ENCODE data around the gene PTN. TPM values are rescaled to one million over a fixed set of nuclear protein-coding genes. Genes with fewer than 3 reads are reported as not detected.

Gene PTN
- total and polyA plus RNA-seq, 12 donors, result 6.6 to 23.0 (median 12.9) TPM

DNA sequence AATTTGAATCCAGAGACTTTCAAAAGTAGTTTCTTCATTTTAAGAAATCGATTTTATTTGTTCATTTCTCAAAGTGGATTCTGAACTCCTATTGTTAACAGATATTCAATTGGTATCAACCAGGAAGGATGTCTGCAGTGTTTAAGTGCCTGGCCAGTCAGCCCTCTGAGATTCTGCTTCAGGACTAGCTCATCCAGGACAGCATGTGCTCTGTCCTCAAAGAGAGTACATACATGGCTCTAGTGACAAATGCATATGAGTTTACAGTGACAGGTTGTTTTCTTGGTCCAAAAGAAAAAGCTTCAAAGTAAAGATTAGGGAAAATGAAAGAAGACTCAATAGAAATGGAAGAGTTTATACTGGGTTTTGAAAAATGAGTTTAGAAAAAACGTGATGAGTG lies 8.4 kb upstream of the PTN start:
- no peaks in the 10 kb centered on the region for H3K27me3 ChIP-seq
- H3K4me3 ChIP-seq, result no peak overlapping the region
- WGBS, 2 donors, result 65 to 69% methylated on average over 2 of the region's 2 CpGs
- DNase-seq (no peak), ATAC-seq (peak in 1 of 8 donors; percentile 50)
- no peaks in the 10 kb centered on the region for H3K9me3 ChIP-seq
- H3K4me1 ChIP-seq, result peaks cover 0 to 4% (median 0%) of the 10 kb centered on the region in 9 donors
- TF ChIP-seq, protein P1, sequence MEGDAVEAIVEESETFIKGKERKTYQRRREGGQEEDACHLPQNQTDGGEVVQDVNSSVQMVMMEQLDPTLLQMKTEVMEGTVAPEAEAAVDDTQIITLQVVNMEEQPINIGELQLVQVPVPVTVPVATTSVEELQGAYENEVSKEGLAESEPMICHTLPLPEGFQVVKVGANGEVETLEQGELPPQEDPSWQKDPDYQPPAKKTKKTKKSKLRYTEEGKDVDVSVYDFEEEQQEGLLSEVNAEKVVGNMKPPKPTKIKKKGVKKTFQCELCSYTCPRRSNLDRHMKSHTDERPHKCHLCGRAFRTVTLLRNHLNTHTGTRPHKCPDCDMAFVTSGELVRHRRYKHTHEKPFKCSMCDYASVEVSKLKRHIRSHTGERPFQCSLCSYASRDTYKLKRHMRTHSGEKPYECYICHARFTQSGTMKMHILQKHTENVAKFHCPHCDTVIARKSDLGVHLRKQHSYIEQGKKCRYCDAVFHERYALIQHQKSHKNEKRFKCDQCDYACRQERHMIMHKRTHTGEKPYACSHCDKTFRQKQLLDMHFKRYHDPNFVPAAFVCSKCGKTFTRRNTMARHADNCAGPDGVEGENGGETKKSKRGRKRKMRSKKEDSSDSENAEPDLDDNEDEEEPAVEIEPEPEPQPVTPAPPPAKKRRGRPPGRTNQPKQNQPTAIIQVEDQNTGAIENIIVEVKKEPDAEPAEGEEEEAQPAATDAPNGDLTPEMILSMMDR (IDR thresholded peaks at IDR 0.05), result no peak
- H3K36me3 ChIP-seq, result no peaks in the 10 kb centered on the region
- no peak overlapping the region for H3K27ac ChIP-seq
- intact Hi-C loops (cut with DNase I), result no loop called here

DNA sequence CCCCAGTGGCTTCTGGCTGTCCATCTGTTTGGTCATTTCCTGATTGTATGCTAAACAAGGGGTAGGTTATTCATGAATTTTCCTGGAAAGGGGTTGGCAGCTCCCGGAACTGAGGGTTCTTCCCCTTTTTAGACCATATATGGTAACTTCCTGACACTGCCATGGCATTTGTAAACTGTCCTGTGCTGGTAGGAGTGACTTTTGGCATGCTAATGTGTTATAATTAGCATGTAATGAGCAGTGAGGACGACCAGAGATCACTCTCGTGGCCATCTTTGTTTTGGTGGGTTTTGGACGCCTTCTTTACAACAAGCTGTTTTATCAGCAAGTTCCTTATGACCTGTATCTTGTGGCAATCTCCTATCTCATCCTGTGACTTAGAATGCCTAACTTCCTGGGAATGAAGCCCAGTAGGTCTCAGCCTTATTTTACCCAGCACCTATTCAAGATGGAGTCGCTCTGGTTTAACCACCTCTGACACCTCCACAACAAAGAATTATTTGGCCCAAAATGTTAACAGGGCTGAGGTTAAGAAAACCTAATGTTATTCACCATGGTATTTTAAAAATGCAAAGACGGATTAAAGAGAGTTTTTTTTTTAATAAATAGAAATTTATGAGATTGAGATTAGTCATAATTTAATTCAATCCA lies 2.4 kb upstream of the PTN start:
- DNase-seq (no peak), ATAC-seq (no peak)
- intact Hi-C loops (cut with DNase I), result loop anchor here in 2 of 10 donors (10.0 kb wide), 2 partner anchors 99 to 109 kb away; no protein-coding TSS in a partner anchor
- Histone ChIP-seq H3K9me3 (no peaks in the 10 kb centered on the region), H3K4me3 (no peak overlapping the region), H3K27me3 (peaks cover 0 to 8% (median 0%) of the 10 kb centered on the region in 7 donors), H3K4me1 (peaks cover 0 to 6% (median 0%) of the 10 kb centered on the region in 9 donors), H3K36me3 (no peaks in the 10 kb centered on the region), H3K27ac (no peak overlapping the region)
- 71 to 76% methylated on average over 6 of the region's 6 CpGs for WGBS, 2 donors
- TF ChIP-seq, protein P1 (IDR thresholded peaks at IDR 0.05), result no peak

DNA sequence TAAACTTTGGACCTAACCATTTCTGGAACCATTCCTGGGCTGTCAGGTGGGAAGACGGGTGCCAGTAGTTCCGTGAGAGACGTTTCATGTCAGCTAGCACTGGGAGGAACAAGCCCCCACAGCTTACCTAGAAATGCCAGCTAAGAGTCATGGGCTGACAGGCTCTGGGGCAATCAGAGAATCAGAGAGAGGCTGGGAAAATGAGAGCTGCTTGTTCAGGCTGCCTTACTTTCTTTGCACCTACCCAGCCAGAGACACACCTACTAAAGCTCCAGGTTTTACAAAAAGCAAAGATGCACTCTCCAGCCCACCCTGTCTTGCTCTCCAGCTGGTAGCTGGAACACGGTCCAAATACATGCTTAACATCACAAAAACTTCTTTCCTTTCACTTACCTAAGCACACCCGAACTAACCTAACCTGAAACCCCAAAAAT lies 688 bp downstream of the PTN start:
- intact Hi-C loops (cut with DNase I), result loop anchor here in 2 of 10 donors (10.0 kb wide), 2 partner anchors 102 to 112 kb away; no protein-coding TSS in a partner anchor
- Histone ChIP-seq H3K27ac (peak overlapping the region in 3 of 10 donors; percentile 15 to 23 (median 17)), H3K4me1 (peaks cover 0 to 6% (median 0%) of the 10 kb centered on the region in 9 donors), H3K4me3 (peak overlapping the region; percentile 12 to 60 (median 51)), H3K9me3 (no peaks in the 10 kb centered on the region), H3K36me3 (no peaks in the 10 kb centered on the region), H3K27me3 (peaks cover 0 to 8% (median 0%) of the 10 kb centered on the region in 7 donors)
- no peak for DNase-seq
- WGBS, 2 donors, result 6 to 21% methylated on average over 5 of the region's 5 CpGs
- TF ChIP-seq, protein P1 (IDR thresholded peaks at IDR 0.05), result no peak
- ATAC-seq, result peak in 5 of 8 donors; percentile 24 to 48 (median 27)

DNA sequence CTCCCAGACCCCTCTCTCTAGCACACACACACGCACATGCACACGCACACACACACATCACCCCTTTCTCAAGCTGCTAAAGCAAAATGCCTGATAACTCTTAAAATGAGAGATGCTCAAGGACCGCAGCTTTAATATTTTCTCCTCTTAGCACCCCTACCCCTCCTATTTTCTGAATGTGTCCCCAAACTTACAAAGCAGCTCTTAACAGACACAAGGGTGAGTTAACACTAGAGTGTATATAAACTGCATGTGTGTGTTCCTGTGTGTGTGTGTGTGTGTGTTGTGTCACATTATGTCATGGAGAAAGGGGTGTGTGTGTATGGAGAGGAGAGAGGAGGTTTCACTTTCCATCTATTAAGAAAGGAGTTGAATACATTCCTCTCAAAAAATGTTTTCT lies 1.3 kb downstream of the PTN start:
- Histone ChIP-seq H3K4me1 (peaks cover 0 to 6% (median 0%) of the 10 kb centered on the region in 9 donors), H3K9me3 (no peaks in the 10 kb centered on the region), H3K36me3 (no peaks in the 10 kb centered on the region), H3K4me3 (peak overlapping the region in 7 of 10 donors; percentile 37 to 60 (median 57)), H3K27me3 (peaks cover 0 to 8% (median 0%) of the 10 kb centered on the region in 7 donors), H3K27ac (peak overlapping the region in 2 of 10 donors; percentile 8 to 10)
- ATAC-seq (peak in 4 of 8 donors; percentile 38 to 59 (median 42)), DNase-seq (no peak)
- 64 to 65% methylated on average over 3 of the region's 3 CpGs for WGBS, 2 donors
- intact Hi-C loops (cut with DNase I), result loop anchor here in 2 of 10 donors (10.0 kb wide), 2 partner anchors 103 to 113 kb away; no protein-coding TSS in a partner anchor
- TF ChIP-seq, protein P1 (IDR thresholded peaks at IDR 0.05), result no peak

Data from heart right ventricle (tissue), 16 donors.